8988T (cell line): ENCODE results near the gene VARS2.

Source experiments
- DNase-seq: peaks from one replicate; pipeline ENCODE4 v3.0.0; 2011

Gene VARS2

GRCh38 chr6:30931969-30932645 is 18.1 kb downstream of the VARS2 start, which contains the start of gene SFTA2:
SFTA2 (minus strand) TSS chr6:30932170; CDS start chr6:30932096, 74 bp downstream.
- no peak for DNase-seq

- no peak for DNase-seq
Measured at GRCh38 chr6:30932665-30933365, 18.8 kb downstream of the VARS2 start.

- DNase-seq: no peak
Measured at GRCh38 chr6:30935018-30935417, 21.0 kb downstream of the VARS2 start.

DNA sequence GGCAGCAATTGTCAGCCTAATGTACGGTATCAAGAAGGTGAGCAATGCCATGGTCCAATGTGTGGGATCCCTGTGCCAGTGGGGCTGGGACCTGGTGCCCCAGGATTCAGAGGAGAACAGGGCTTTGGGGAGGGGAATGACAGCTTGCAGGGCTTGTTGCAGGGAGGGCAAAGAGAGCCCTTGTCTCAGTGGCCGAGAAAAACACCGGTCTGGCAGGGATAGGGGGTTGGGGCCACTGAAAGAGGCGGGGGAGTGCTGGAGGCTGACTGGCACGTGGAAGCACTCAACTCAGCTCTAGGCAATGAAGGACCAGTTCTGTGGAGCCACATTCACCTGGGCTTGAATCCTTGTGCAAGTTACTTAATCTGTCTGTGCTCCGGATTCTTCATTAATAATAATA is 23.2 kb downstream of the VARS2 start:
- DNase-seq: no peak

DNA sequence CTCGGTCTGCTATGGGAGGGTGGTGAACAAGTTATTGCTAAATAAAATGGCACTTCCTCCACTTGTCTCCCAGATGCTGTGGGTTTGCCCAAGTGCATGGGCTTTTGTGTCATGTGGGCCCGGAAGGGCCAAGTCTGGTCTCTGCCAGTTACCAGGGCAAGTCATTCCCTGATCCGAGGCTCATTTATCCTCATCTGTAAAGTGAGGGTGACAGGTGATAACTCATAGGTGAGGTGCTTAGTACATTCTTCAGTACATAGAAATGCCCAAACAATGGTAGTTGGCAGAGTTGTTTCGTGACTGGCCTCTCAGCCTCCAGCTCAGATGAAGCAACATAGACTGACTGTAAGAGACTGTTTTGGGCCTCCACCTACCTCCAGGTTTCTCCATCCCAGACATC is 24.7 kb downstream of the VARS2 start:
- DNase-seq: no peak

GRCh38 chr6:30939473-30939872 is 25.4 kb downstream of the VARS2 start:
- DNase-seq: no peak

DNA sequence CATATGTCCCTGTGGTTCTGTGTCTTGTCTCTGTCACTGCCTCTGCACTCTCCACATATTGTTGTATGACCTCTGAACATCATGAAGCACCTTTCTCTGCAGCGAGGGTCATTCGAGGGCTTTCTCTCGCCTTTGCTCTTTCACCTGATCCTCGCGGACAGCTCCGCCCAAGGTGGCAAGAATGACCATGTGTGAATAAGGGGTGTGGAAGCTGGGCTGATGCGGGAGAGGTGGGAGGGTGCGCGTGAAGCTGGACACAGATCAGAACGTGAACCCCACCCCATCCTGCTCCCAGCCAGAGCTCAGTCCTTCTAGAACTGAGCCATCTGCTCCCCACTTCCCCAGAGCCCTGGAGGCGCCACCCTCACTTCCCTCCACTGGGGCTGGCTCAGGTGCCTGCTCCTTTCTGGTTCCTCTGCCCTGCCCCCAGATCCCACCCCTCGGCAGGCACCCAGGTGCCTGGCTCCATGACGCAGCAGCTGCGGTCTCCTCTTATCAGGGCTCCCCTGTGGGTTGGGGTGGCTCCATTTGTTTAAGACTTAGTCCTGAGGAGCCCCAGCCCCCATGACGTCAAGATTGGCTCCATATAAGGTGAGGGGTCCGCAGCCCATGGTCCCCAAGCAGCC is 26.4 kb downstream of the VARS2 start, which contains the start of gene MUCL3:
Gene MUCL3 (plus strand): TSS at position 613 of the 626 bp plus-strand sequence. CDS start 27 bp downstream, outside the sequence.
- DNase-seq: no peak

DNA sequence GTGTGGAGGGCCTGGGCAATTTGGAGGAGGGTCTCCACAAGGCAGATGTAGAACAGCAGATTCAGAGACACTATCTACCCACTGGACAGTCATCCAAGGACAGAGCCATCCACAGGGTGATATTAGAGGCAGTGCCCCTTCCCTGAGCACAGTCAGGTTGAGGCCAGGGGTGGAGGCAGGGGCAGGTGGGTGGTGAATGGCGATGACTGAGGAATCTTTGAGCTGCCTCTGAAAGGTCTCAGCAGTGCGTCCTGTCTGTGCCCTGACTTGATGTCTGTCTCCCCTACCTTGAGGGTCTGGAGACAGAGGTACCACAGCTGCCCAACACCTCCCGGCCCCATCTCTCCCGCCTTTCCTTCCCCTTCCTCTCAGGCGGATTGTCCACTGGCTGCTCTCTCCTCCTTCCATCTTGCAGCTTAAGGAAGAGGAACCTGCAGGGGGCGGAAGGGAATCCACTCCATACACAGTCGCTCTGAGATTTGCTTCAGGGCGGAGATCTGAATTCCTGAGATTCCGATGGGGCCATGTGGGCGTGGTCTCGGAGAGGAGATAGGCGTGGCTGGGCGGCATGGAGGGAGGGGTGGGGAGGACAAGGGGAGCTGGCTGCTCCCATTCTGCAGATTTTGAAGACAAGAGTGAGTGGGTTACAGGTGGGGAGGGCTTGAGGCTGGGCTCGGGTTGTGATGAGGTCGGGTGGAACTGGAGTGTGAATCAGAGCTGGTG is 28.5 kb downstream of the VARS2 start:
- peak; percentile 85 for DNase-seq

GRCh38 chr6:30944051-30944450 is 30.0 kb downstream of the VARS2 start:
- no peak for DNase-seq

GRCh38 chr6:30945281-30945680 is 31.2 kb downstream of the VARS2 start:
- DNase-seq: no peak

DNA sequence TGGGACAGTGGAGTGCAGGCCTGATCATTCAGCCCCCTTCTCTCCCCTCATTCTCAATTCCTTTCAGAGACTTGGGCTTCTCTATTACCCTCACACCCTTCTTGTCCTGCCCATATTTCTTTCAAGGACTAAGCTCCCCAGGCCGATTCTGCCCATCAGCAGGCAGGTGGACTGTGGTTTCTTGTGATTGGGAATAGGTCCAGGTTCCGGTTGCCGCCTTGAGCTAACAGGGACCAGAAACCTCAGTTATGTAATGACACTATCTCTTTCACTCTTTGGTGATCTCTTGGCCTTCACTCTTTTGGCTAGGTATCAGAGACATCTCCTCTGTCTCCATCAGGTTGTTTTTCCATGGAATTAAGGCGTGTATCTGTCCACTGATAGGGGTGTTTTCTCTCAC is 33.2 kb downstream of the VARS2 start:
- DNase-seq: no peak

- no peak for DNase-seq
Measured at GRCh38 chr6:30948811-30949210, 34.8 kb downstream of the VARS2 start.

- DNase-seq: no peak
Measured at GRCh38 chr6:30951907-30952469, 38.0 kb downstream of the VARS2 start.

- DNase-seq: no peak
Measured at GRCh38 chr6:30954631-30955366, 40.8 kb downstream of the VARS2 start.

- no peak for DNase-seq
Measured at GRCh38 chr6:30955367-30956042, 41.5 kb downstream of the VARS2 start.

DNA sequence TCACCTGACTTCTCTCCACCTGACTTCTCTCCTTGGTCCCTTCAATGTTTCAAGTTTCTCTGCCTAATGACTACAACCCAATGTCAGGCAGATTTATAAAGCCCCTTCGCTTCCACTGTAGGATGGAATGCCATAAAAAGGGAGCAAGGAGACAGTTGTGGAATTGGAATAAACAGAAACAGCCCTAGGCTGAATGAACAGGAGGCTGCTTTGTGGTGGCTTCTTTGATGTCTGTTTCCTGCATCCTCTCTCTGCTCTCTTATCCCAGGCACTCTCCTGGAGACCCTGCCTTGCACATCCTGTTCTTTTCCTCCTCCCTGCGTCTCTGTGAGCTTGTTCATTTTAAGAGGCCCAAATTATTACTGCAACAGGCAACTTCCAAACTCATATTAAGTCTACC is 43.7 kb downstream of the VARS2 start:
- DNase-seq: no peak

GRCh38 chr6:30960907-30961673 is 47.1 kb downstream of the VARS2 start:
- no peak for DNase-seq

DNA sequence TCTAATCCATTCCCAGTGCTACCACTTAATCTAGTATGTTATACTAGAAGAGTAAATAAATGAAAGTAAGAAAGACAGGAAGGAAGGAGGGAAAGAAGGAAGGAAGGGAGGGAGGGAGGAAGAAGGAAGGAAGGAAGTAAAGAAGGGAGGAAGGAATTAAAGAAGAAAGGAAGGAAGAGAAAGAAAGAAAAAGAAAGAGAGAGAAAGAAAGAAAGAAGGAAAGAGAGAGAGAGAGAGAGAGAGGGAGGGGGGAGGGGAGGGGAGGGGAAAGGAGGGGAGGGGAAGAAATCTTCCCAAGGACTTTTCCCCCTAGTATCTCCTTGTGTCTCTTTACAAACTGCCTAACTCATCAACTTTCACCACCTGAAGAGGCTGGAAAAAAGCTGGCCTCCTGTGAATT is 48.7 kb downstream of the VARS2 start:
- no peak for DNase-seq

- DNase-seq: no peak
Measured at GRCh38 chr6:30963641-30964040, 49.6 kb downstream of the VARS2 start.

- DNase-seq: no peak
Measured at GRCh38 chr6:30964075-30964474, 50.0 kb downstream of the VARS2 start.

- DNase-seq: no peak
Measured at GRCh38 chr6:30965140-30965601, 51.1 kb downstream of the VARS2 start.
